ENCODE measurements around the gene KHSRP. TPM values are rescaled to one million over a fixed set of nuclear protein-coding genes. Genes with fewer than 3 reads are reported as not detected.

Gene KHSRP
- total RNA-seq, 4 donors from 2014 or later, result 91.2 to 162 (median 118) TPM

- H3K9me3 ChIP-seq, result no peaks in the 10 kb centered on the region
- DNase-seq, result no peak
- no peaks in the 10 kb centered on the region for H3K27me3 ChIP-seq
- H3K27ac ChIP-seq, result no peak overlapping the region
- no peak overlapping the region for H3K4me3 ChIP-seq
- no peak for TF ChIP-seq POLR2A (IDR thresholded peaks at IDR 0.05)
- TF ChIP-seq, protein P1, sequence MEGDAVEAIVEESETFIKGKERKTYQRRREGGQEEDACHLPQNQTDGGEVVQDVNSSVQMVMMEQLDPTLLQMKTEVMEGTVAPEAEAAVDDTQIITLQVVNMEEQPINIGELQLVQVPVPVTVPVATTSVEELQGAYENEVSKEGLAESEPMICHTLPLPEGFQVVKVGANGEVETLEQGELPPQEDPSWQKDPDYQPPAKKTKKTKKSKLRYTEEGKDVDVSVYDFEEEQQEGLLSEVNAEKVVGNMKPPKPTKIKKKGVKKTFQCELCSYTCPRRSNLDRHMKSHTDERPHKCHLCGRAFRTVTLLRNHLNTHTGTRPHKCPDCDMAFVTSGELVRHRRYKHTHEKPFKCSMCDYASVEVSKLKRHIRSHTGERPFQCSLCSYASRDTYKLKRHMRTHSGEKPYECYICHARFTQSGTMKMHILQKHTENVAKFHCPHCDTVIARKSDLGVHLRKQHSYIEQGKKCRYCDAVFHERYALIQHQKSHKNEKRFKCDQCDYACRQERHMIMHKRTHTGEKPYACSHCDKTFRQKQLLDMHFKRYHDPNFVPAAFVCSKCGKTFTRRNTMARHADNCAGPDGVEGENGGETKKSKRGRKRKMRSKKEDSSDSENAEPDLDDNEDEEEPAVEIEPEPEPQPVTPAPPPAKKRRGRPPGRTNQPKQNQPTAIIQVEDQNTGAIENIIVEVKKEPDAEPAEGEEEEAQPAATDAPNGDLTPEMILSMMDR (IDR thresholded peaks at IDR 0.05), result no peak
- H3K36me3 ChIP-seq, result peaks cover 0 to 69% (median 0%) of the 10 kb centered on the region in 3 donors
- H3K4me1 ChIP-seq, result peaks cover 0 to 13% (median 0%) of the 10 kb centered on the region in 4 donors
These were observed 8.9 kb downstream of the KHSRP start for GRCh38 chr19:6415591-6416190.

GRCh38 chr19:6414793-6415590 is 9.6 kb downstream of the KHSRP start:
- no peaks in the 10 kb centered on the region for H3K9me3 ChIP-seq
- no peak overlapping the region for H3K27ac ChIP-seq
- TF ChIP-seq, protein P1 (IDR thresholded peaks at IDR 0.05), result no peak
- no peak for TF ChIP-seq POLR2A (IDR thresholded peaks at IDR 0.05)
- H3K4me1 ChIP-seq, result peaks cover 0 to 13% (median 0%) of the 10 kb centered on the region in 4 donors
- no peak for DNase-seq
- no peaks in the 10 kb centered on the region for H3K27me3 ChIP-seq
- peaks cover 0 to 62% (median 0%) of the 10 kb centered on the region in 3 donors for H3K36me3 ChIP-seq
- no peak overlapping the region for H3K4me3 ChIP-seq

GRCh38 chr19:6413721-6414643 is 10.6 kb downstream of the KHSRP start:
- Histone ChIP-seq H3K4me1 (peaks cover 0 to 13% (median 0%) of the 10 kb centered on the region in 4 donors), H3K27me3 (no peaks in the 10 kb centered on the region), H3K9me3 (no peaks in the 10 kb centered on the region), H3K36me3 (peaks cover 0 to 52% (median 0%) of the 10 kb centered on the region in 3 donors), H3K4me3 (no peak overlapping the region), H3K27ac (no peak overlapping the region)
- no peak for TF ChIP-seq POLR2A (IDR thresholded peaks at IDR 0.05)
- TF ChIP-seq, protein P1 (IDR thresholded peaks at IDR 0.05), result no peak
- no peak for DNase-seq

GRCh38 chr19:6413291-6413690 is 11.3 kb downstream of the KHSRP start:
- no peak overlapping the region for H3K27ac ChIP-seq

More at GRCh38 chr19:6413291-6413690, 11.3 kb downstream of the KHSRP start:
- Histone ChIP-seq H3K4me1 (peaks cover 0 to 13% (median 0%) of the 10 kb centered on the region in 4 donors), H3K4me3 (no peak overlapping the region), H3K36me3 (peaks cover 0 to 45% (median 0%) of the 10 kb centered on the region in 3 donors), H3K27me3 (no peaks in the 10 kb centered on the region), H3K9me3 (no peaks in the 10 kb centered on the region)
- TF ChIP-seq, protein P1 (IDR thresholded peaks at IDR 0.05), result no peak
- no peak for TF ChIP-seq POLR2A (IDR thresholded peaks at IDR 0.05)
- DNase-seq, result no peak
